ENCODE data around the gene NOC3L.

The NOC3L gene

DNA sequence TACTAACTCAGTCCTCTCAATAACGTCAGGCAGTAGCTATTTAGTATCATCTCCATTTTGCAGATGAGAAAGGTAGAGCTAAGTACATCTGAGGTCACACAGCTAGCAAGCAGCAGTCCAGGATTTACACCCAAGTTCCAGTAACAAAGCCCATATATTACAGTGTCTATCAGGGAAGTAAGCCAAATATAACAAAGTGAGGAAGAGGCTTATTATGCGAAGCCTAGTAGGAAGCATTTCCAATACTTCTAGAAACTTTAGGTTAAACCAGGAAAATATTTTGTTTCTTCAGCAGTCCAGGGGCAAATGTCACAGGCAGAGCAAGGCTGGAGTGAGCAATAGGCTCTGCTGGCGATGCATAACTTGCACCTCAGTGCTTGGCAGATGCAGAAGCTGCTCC, 53.9 kb downstream of the NOC3L start:
- no peak for TF ChIP-seq ZC3H10 (CRISPR knock-in tag; IDR thresholded peaks at IDR 0.05)
- ATAC-seq: no peak

DNA sequence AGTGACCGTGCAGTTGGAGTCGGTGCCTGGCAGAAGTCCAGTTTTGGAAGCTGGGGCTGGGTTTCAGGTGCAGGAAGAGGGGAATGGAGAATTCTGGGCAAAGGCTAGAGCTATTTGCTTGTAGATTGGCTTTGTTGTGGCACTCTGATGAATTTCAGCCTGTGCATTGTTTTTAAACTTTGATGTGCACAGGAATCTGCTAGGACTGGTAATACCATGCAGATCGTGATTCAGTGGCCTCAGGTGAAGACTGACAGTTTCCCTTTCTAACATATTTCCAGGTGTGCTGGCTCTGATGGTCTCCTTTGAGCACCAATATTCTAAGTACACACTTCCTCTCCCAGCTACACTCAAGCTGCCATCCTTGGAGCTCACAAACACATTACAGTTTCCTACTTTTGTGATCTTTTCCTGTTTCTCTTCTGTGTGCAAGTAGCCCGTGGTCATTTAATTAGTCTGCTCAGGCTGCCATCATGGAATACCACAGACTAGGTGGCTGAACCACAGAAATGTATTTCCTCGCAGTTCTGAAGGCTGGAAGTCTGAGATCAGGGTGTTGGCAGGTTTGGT, 55.6 kb downstream of the NOC3L start:
- TF ChIP-seq, protein P1, sequence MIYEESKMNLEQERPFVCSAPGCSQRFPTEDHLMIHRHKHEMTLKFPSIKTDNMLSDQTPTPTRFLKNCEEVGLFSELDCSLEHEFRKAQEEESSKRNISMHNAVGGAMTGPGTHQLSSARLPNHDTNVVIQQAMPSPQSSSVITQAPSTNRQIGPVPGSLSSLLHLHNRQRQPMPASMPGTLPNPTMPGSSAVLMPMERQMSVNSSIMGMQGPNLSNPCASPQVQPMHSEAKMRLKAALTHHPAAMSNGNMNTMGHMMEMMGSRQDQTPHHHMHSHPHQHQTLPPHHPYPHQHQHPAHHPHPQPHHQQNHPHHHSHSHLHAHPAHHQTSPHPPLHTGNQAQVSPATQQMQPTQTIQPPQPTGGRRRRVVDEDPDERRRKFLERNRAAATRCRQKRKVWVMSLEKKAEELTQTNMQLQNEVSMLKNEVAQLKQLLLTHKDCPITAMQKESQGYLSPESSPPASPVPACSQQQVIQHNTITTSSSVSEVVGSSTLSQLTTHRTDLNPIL (CRISPR knock-in tag; IDR thresholded peaks at IDR 0.05; ENCODE audit: low read depth): no peak
- TF ChIP-seq POU6F1 (CRISPR knock-in tag; IDR thresholded peaks at IDR 0.05; ENCODE audit: borderline replicate concordance, low read depth): no peak
- no peak for TF ChIP-seq RARB (CRISPR knock-in tag; IDR thresholded peaks at IDR 0.05)
- TF ChIP-seq ZNF565 (CRISPR knock-in tag; conservative IDR thresholded peaks at IDR 0.05; ENCODE audit: low read depth): no peak
- TF ChIP-seq, protein P2, sequence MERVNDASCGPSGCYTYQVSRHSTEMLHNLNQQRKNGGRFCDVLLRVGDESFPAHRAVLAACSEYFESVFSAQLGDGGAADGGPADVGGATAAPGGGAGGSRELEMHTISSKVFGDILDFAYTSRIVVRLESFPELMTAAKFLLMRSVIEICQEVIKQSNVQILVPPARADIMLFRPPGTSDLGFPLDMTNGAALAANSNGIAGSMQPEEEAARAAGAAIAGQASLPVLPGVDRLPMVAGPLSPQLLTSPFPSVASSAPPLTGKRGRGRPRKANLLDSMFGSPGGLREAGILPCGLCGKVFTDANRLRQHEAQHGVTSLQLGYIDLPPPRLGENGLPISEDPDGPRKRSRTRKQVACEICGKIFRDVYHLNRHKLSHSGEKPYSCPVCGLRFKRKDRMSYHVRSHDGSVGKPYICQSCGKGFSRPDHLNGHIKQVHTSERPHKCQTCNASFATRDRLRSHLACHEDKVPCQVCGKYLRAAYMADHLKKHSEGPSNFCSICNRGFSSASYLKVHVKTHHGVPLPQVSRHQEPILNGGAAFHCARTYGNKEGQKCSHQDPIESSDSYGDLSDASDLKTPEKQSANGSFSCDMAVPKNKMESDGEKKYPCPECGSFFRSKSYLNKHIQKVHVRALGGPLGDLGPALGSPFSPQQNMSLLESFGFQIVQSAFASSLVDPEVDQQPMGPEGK (CRISPR knock-in tag; IDR thresholded peaks at IDR 0.05; ENCODE audit: borderline replicate concordance): no peak
- TF ChIP-seq TCF4 (CRISPR knock-in tag; IDR thresholded peaks at IDR 0.05; ENCODE audit: borderline replicate concordance): no peak
- no peak for ATAC-seq

- no peak for ATAC-seq
- no peak for TF ChIP-seq TOX (CRISPR knock-in tag; IDR thresholded peaks at IDR 0.05; ENCODE audit: borderline replicate concordance)
- no peak for TF ChIP-seq BACH2 (CRISPR knock-in tag; IDR thresholded peaks at IDR 0.05; ENCODE audit: borderline replicate concordance)
- TF ChIP-seq, protein P2 (CRISPR knock-in tag; IDR thresholded peaks at IDR 0.05; ENCODE audit: borderline replicate concordance): no peak
- no peak for TF ChIP-seq ESRRG (CRISPR knock-in tag; IDR thresholded peaks at IDR 0.05)
- TF ChIP-seq RARB (CRISPR knock-in tag; IDR thresholded peaks at IDR 0.05): no peak
- TF ChIP-seq ZNF8 (CRISPR knock-in tag; IDR thresholded peaks at IDR 0.05): no peak
- TF ChIP-seq CSRNP3 (CRISPR knock-in tag; IDR thresholded peaks at IDR 0.05): no peak
- no peak for TF ChIP-seq PPARA (CRISPR knock-in tag; IDR thresholded peaks at IDR 0.05; ENCODE audit: borderline replicate concordance)
- no peak for TF ChIP-seq ZC3H10 (CRISPR knock-in tag; IDR thresholded peaks at IDR 0.05)
- TF ChIP-seq ZNF565 (CRISPR knock-in tag; conservative IDR thresholded peaks at IDR 0.05; ENCODE audit: low read depth): no peak
- TF ChIP-seq, protein P1 (CRISPR knock-in tag; IDR thresholded peaks at IDR 0.05; ENCODE audit: low read depth): no peak
- no peak for TF ChIP-seq TSHZ2 (CRISPR knock-in tag; IDR thresholded peaks at IDR 0.05)
Measured at GRCh38 chr10:94303929-94304328, 58.8 kb downstream of the NOC3L start.

Data from SK-N-SH treated with all-trans-retinoic acid at 6 μM for 48 hours (cell line).